Stimulated activated memory B cell treated with anti-CD40 and anti-IgM and Interleukin-4, amounts not matched to agents 10 μg/mL and 1 μg/mL and 100 μg/mL, for 72 hours (primary cell): ENCODE data around the gene BMS1.

Source experiments
- ATAC-seq: fragments of 150-1000 bp; cut with Tn5 transposase; 2 replicates; pipeline ENCODE4 v1.10.0; 2021
- H3K27ac Mint-ChIP-seq: one replicate; pipeline ENCODE4 v1.8.0; 2022; ENCODE audit warnings: mild to moderate bottlenecking, mixed read lengths
- H3K27me3 Mint-ChIP-seq: one replicate; pipeline ENCODE4 v1.8.0; 2022; ENCODE audit warnings: mixed read lengths
- H3K36me3 Mint-ChIP-seq: one replicate; pipeline ENCODE4 v1.8.0; 2022; ENCODE audit warnings: mixed read lengths
- H3K4me1 Mint-ChIP-seq: one replicate; pipeline ENCODE4 v1.8.0; 2022; ENCODE audit warnings: mixed read lengths
- H3K4me3 Mint-ChIP-seq: one replicate; pipeline ENCODE4 v1.8.0; 2022; ENCODE audit warnings: mild to moderate bottlenecking, moderate library complexity, mixed read lengths
- H3K9me3 Mint-ChIP-seq: one replicate; pipeline ENCODE4 v1.8.0; 2022; ENCODE audit warnings: mixed read lengths

BMS1 gene

GRCh38 chr10:42882597-42882996 is 100.0 kb downstream of the BMS1 start:
- H3K36me3 Mint-ChIP-seq, result no peaks in the 10 kb centered on the region

More at GRCh38 chr10:42882597-42882996, 100.0 kb downstream of the BMS1 start:
- Mint-ChIP-seq H3K9me3 (peaks cover 15% of the 10 kb centered on the region), H3K27me3 (peaks cover 6% of the 10 kb centered on the region), H3K4me1 (no peaks in the 10 kb centered on the region), H3K27ac (no peak overlapping the region), H3K4me3 (no peak overlapping the region)
- ATAC-seq, result no peak
